Measurements from ENCODE around the gene SRSF9.

DNA sequence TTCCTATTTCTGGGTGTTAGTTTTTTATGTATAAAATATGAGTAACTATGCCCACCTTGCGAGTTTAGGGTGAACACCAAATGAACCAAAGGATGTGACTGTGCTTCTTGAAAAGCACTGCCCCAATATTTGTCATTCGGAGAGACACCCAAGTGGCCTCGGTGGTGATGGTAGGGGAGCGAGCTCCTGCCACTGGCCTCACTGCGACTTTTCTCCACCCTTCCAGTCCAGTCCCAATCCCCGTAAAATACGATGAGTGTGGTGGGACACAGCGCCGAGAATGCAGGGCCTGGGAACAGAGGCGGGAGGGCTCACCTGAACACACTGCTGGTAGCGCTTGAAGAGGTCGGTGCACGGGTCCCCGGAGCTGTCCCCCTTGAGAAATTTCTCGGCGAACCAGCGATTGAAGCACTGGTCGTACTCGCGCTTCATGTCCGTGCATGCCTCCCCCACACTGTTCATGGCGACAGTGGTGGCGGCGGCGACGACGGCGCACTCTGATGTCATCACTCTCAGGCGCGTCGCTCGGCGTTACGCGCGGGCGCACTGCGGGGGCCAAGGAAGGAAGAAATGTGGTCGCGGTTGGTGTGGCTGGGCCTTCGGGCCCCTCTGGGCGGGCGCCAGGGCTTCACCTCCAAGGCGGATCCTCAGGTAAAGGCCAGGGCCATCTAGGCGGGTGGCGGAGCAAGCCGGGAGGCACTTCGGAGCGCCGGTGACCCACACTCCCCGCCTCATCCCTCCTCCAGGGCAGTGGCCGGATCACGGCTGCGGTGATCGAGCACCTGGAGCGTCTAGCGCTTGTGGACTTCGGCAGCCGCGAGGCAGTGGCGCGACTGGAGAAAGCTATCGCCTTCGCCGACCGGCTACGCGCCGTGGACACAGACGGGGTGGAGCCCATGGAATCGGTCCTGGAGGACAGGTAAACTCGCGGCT, 23.4 kb downstream of the SRSF9 start, which contains the start of the genes GATC and TRIAP1:
- TF ChIP-seq GATA2 (IDR thresholded peaks at IDR 0.05; ENCODE audit: low read depth, low read length) (no peak), GATA3 (IDR thresholded peaks at IDR 0.05; ENCODE audit: low read depth, low read length) (no peak)

All from SH-SY5Y (cell line).